ENCODE results near the gene TNFSF11. TPM values are rescaled to one million over a fixed set of nuclear protein-coding genes. Genes with fewer than 3 reads are reported as not detected.

The TNFSF11 gene
- total RNA-seq, 2 donors from 2014 or later = not detected

- Histone ChIP-seq H3K27ac (no peak overlapping the region), H3K4me3 (no peak overlapping the region), H3K27me3 (no peaks in the 10 kb centered on the region), H3K9me3 (no peaks in the 10 kb centered on the region), H3K4me1 (no peaks in the 10 kb centered on the region), H3K36me3 (no peaks in the 10 kb centered on the region)
- DNase-seq (ENCODE audit: low spot score) = no peak
- no peak for TF ChIP-seq CTCF (IDR thresholded peaks at IDR 0.05)
Measured at GRCh38 chr13:42607546-42607945, 33.6 kb downstream of the TNFSF11 start.

GRCh38 chr13:42610649-42611048 is 36.7 kb downstream of the TNFSF11 start:
- Histone ChIP-seq H3K27me3 (no peaks in the 10 kb centered on the region), H3K4me1 (no peaks in the 10 kb centered on the region), H3K27ac (no peak overlapping the region), H3K4me3 (no peak overlapping the region), H3K9me3 (no peaks in the 10 kb centered on the region), H3K36me3 (no peaks in the 10 kb centered on the region)
- DNase-seq (ENCODE audit: low spot score) = no peak
- TF ChIP-seq CTCF (IDR thresholded peaks at IDR 0.05) = no peak

GRCh38 chr13:42611086-42611779 is 37.3 kb downstream of the TNFSF11 start:
- no peak for DNase-seq (ENCODE audit: low spot score)
- Histone ChIP-seq H3K27me3 (no peaks in the 10 kb centered on the region), H3K36me3 (no peaks in the 10 kb centered on the region), H3K4me1 (no peaks in the 10 kb centered on the region), H3K4me3 (no peak overlapping the region), H3K9me3 (no peaks in the 10 kb centered on the region), H3K27ac (no peak overlapping the region)
- TF ChIP-seq CTCF (IDR thresholded peaks at IDR 0.05) = no peak

- Histone ChIP-seq H3K9me3 (no peaks in the 10 kb centered on the region), H3K4me3 (no peak overlapping the region), H3K36me3 (no peaks in the 10 kb centered on the region), H3K4me1 (no peaks in the 10 kb centered on the region), H3K27me3 (no peaks in the 10 kb centered on the region), H3K27ac (no peak overlapping the region)
- no peak for DNase-seq (ENCODE audit: low spot score)
- TF ChIP-seq CTCF (IDR thresholded peaks at IDR 0.05) = no peak
Measured at GRCh38 chr13:42612021-42612765, 38.2 kb downstream of the TNFSF11 start.

GRCh38 chr13:42614436-42615035 is 40.6 kb downstream of the TNFSF11 start:
- no peak for DNase-seq (ENCODE audit: low spot score)
- Histone ChIP-seq H3K27ac (no peak overlapping the region), H3K9me3 (no peaks in the 10 kb centered on the region), H3K27me3 (no peaks in the 10 kb centered on the region), H3K4me1 (no peaks in the 10 kb centered on the region), H3K36me3 (no peaks in the 10 kb centered on the region), H3K4me3 (no peak overlapping the region)
- no peak for TF ChIP-seq CTCF (IDR thresholded peaks at IDR 0.05)
